Measurements from ENCODE around the gene ARHGAP24.

ARHGAP24 gene

GRCh38 chr4:85707611-85708010, 232.7 kb downstream of the ARHGAP24 start:
- DNase-seq, result no peak

- no peak for DNase-seq
Observed at GRCh38 chr4:85708468-85708867, 233.5 kb downstream of the ARHGAP24 start.

DNA sequence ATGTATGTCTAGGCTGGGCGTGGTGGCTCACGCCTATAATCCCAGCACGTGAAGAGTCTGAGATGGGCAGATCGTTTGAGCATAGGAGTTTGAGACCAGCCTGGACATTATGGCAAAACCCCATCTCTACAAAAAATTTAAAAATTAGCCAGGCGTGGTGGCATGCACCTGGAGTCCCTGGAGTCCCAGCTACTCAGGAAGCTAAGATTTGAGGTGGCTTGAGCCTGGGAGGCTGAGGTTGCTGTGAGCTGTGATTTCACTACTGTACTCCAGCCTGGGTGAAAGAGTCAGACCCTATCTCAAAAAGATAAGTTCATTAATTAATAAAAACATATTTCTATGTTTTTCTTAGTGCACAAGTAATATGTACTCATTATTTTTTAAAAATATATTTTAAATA, 238.1 kb downstream of the ARHGAP24 start:
- DNase-seq, result no peak

DNA sequence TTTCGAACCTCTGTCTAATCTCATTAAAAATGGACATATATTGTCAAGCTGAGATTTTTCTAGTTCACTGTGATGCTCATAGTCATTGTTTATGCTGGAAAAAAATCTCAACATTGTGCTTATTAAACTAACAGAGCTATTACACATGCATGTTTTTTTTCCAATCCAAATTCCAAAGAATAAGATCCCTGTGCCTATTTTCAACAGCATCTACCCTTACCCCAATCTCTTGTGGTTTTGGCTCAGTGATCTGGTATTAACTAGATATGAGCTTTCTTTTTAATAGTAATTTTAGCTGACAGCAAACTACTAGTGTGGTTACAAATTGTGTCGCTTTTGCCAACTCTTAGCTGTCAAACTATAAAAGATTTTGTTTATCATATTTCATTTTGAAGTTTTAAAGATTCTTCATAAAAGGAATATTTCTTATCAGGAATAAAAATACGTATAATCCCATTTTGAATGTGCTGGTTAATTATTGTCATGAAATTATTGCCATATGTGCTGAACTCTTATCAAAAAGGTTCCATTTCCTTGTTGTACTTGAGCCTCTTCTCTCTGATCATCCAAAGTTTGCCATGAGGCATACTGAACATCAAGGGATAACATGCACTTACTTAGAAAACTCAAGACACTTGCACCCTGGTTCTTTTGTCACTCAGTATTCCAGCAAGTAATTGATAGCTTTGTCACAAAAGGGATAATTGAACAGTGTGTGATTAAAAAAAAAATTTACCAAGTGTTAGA, 241.2 kb downstream of the ARHGAP24 start:
- no peak for DNase-seq

DNA sequence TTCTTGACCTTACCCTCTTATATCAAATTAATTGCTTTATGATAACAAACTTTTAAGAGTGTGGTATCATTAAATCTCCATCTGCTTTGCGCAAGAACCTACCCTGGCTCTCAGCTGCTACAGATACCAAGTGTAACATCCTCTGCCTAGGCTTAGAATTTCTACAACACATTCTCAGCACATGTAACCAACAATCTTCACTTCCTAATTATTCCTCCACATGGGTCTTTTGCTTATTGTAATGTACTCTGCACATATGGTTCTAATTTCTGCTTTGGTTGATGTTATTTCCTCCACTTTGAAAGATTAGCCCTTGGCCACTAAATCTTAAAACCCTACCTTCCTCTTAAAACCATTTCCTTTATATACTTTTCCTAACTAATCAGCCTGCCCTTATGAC, 242.4 kb downstream of the ARHGAP24 start:
- no peak for DNase-seq

DNA sequence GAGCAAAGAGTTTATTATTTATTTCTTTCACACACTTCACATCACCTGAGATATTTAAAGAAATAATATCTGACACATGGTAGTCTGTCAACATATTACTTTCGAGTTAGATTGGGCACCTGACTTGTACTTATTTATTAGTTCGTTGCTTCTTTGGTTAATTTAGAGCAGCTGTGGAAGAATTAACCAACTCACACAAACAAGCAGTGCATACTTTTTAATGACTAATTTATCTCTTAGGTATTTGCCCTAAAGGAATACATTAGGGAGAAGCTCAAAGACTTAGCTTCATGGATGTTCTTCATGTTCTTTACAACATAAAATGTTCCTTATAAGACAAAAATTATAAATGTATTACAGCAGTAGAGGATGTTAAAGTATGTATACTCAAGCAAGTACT, 242.9 kb downstream of the ARHGAP24 start:
- DNase-seq, result no peak

DNA sequence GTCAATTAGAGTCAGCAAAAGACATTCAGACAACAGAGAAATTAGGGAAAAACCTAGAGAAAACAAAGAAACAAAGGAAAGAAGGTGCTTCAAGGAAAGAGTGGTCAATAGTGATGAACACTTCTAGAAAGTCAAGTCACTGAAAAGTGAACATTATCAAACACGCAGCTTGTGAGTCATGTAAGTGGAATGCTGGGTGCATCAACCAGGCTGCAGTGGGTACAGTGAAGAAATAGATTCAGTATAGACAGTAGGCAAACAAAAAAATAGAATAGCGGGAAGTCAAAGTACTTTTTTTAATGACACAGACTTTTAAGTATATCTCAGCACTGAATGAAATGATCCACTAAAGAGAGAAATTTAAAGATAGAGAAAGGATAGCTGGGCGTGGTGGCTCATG, 245.8 kb downstream of the ARHGAP24 start:
- DNase-seq, result no peak

- no peak for DNase-seq
Observed at GRCh38 chr4:85722401-85722800, 247.5 kb downstream of the ARHGAP24 start.

DNA sequence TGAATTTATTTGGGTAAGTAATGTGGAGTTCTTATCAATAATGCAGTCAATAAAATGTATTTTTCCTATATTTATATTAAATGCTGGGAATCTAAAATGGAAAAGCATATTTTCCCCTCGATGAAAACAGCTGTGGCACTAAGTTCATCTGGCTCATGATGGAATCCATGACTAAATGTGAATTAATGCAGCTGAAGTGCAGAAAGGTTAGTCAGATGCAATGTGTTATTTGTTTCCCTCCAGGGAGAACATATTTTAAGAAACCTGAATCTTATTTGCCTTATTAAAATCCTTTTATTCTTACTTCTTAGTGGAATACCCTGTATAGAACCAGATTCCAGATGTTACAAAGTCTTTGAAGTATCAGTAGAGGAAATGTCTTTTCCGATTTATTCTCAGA, 247.9 kb downstream of the ARHGAP24 start:
- DNase-seq, result no peak

GRCh38 chr4:85724791-85725563, 250.0 kb downstream of the ARHGAP24 start:
- no peak for DNase-seq

DNA sequence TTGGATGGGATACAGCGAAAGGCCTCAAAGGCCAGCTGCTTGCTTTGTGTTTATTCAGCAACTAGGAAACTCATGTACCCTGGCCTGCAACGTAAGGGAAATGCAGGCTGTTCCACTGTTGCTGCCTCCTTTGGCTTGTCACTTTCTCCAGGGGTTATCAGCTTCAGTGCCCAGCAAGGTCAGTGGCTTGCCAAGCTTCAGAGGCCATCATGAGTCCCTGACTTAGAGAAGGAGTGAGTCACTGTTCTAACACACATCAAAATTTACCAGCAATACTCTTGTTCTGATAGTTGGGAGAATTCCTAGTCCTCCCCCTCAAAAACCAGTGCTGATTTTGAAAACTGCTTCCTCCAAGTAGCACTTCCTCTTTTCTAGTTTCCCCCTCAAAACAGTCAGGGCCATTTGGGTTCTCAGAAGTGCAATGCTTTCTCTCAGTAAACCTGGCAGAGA, 250.8 kb downstream of the ARHGAP24 start:
- no peak for DNase-seq

DNA sequence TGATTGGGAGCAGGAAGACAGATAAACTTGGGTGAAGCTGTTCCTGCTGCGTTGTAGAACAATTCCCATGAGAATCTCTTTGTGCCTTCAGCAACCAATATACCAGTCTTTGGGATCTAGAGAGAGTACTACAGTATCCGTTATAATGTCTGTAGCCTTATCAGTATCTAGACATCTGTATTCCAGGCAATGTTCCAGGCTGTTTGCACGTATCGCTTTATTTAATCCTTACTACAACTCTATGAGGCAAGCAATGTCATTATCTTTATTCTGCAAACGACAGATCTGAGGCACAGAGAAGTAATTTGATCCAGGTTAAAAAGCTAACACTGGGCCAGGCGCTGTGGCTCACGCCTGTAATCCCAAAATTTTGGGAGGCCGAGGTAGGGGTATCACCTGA, 251.6 kb downstream of the ARHGAP24 start:
- no peak for DNase-seq

- DNase-seq, result no peak
Observed at GRCh38 chr4:85728464-85728863, 253.5 kb downstream of the ARHGAP24 start.

GRCh38 chr4:85732124-85732523, 257.2 kb downstream of the ARHGAP24 start:
- DNase-seq, result no peak

DNA sequence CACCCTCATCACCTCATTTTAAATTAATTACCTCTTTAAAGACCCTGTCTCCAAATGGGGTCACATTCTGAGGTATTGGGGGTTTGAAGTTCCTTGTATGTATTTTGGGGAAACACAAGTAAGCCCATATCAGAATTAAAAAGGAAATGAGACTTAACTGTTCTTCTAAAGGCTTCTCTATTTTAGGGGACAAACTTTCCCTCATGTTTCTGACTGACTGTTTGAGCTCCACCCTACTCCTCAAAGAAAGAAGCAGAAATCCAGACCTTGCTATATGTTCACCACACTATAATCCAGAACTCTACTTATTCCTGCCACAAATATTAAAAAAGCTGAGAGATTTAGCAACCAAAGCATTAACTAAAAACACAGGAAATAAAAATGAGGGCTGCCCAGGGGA, 258.8 kb downstream of the ARHGAP24 start:
- DNase-seq, result no peak

DNA sequence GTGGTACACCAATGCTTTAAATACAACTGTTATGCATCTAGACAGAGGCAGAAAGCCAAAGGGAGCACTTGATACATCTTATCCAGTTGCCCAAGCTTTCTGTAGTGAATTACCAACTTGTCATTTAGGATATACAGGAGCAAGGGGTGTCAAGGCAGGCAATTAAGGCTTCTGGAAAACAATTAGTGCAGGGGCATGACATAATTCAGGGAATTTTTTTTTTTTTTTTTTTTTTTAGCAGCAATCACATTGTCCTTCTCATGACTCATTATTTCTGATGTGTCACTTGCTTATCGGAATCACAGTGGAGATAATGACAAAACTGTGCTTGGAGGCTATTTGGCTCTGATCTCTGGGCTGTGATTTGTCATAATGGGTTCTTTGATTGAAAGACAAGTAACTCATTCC, 259.5 kb downstream of the ARHGAP24 start:
- no peak for DNase-seq

DNA sequence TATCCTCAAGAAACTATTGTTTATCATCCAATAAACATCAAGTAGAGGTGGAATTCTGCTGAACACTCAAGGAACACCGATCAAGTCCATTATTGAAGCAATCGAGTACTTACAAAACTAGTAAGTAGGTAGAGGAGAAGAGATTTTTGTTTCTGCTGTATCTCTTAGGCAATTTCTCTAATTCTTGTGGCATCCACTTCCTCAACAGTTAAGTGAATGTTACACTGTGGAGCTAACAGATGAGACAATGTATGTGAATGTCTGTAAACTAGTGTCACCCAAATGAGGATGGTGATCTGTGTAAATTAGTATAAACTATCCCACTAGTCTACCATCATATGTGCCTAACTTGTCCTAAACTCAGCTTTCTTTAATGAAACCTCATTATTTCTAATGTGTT, 261.6 kb downstream of the ARHGAP24 start:
- no peak for DNase-seq

- no peak for DNase-seq
Observed at GRCh38 chr4:85737254-85737653, 262.3 kb downstream of the ARHGAP24 start.

- no peak for DNase-seq
Observed at GRCh38 chr4:85738721-85739120, 263.8 kb downstream of the ARHGAP24 start.

- no peak for DNase-seq
Observed at GRCh38 chr4:85740431-85740861, 265.5 kb downstream of the ARHGAP24 start.

- no peak for DNase-seq
Observed at GRCh38 chr4:85741381-85741780, 266.4 kb downstream of the ARHGAP24 start.

DNA sequence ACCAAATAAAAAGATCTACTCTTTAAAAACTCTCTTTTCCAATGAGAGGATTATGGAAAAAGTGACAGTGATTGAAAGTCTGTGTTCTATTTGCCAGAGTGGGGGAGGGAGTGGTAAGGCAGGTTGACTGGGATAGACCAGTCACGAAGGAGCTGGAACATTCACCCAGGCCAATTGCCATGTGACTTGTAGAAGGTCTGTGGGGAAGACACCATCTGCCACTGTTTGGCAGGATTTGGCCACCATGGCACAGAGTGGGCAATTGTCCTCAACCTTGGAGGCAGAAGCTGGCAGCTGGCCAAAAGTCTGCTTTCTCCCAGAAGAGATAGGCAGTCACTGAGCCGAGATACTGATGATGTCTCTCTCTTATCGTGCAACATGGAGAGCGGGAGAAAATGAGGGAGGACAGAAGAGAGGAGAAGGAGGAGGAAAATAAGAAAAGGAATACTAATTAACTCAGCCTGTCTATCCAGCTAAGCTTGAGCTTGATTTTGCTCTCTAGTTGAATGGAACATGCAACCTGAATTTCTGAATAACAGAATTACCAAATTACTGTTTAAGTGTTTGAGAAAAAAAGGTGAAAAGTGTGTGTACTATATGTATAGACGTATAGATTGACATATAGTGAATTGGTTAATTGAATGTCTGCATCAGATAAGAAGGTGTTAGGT, 267.1 kb downstream of the ARHGAP24 start:
- DNase-seq, result no peak

GRCh38 chr4:85744950-85745349, 270.0 kb downstream of the ARHGAP24 start:
- no peak for DNase-seq

DNA sequence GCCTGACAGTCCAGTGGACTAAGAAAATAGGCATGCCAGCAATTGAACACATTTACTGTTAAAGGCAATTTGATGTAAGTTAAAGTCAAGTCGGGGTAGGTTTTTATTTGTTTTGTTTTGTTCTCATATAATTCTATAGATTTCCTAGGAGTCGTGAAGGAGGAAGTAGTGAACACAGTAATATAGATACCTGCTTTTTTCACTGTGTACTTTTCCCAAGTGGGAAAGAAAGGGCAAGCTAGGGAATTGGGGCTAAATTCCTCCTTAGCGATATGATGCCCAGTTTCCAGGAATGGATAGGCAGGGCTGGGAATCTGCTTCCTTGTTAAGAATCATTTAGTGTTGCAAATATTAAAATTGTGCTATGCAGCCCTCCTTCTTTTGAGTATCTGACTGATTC, 271.0 kb downstream of the ARHGAP24 start:
- no peak for DNase-seq
